ENCODE measurements around the gene PRKCA.

DNA sequence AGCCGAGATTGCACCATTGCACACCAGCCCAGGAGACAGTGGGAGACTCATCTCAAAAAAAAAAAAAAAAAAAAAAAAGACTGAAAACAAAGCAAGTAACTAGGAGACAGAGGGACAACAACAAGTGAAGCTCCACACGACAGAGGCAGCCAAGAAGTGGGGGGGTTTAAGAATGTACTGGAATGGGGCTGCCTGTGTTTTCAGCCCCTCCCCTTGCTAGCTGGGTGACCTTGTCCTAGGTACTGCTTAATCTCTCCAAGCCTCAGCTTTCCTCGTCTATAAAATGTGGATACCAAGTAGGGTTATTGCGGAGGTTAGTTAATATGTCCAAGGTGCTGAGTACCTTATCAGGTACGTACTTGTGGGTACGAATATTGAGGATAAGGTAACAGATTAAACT is 368.7 kb downstream of the PRKCA start:
- TF ChIP-seq CTCF (IDR thresholded peaks at IDR 0.05): no peak
- TF ChIP-seq ZFX (IDR thresholded peaks at IDR 0.05; ENCODE audit: borderline replicate concordance): no peak
